ENCODE data around the gene SLC35F6. TPM values are rescaled to one million over a fixed set of nuclear protein-coding genes. Genes with fewer than 3 reads are reported as not detected.

SLC35F6 gene
- total RNA-seq, 2 experiments from 2014 or later: 10.4 to 15.0 TPM

- intact Hi-C loops (cut with micrococcal nuclease; ENCODE audit: unreplicated experiment): no loop called here
- Histone ChIP-seq H2AFZ (ENCODE audit: low read length) (no peak overlapping the region), H3K4me1 (ENCODE audit: insufficient read depth, low read length, poor library complexity, severe bottlenecking) (peaks cover 11% of the 10 kb centered on the region), H4K20me1 (ENCODE audit: insufficient read depth, low read length) (no peaks in the 10 kb centered on the region), H3K4me2 (ENCODE audit: low read length) (no peak overlapping the region), H3K9me2 (ENCODE audit: insufficient read depth, low read length) (no peaks in the 10 kb centered on the region), H3K4me3 (ENCODE audit: low read depth, low read length, poor library complexity, severe bottlenecking) (no peak overlapping the region), H3K36me3 (ENCODE audit: insufficient read depth, low read length) (no peaks in the 10 kb centered on the region; the same call in 1 of the 2 replicates), H3K27ac (ENCODE audit: low read depth, low read length, poor library complexity, severe bottlenecking) (no peak overlapping the region), H3K79me2 (ENCODE audit: insufficient read depth, low read depth, low read length) (peaks cover 3% of the 10 kb centered on the region; the same call in 1 of the 2 replicates), H3K9me3 (ENCODE audit: low read length) (no peaks in the 10 kb centered on the region)
- ChIA-PET POLR2A (interaction anchor here (0.5 kb wide), 1 partner anchor 1009 kb away, joined by 3 read pairs; no protein-coding TSS in a partner anchor), CTCF (ENCODE audit: unreplicated experiment) (no interaction called here)
- no TSS peak for BruUV-seq (replicated peaks)
- TF ChIP-seq EZH2phosphoT487 (IDR thresholded peaks at IDR 0.05; ENCODE audit: borderline replicate concordance, low read depth, low read length): no peak
- TF ChIP-seq CTCF (conservative IDR thresholded peaks at IDR 0.05; ENCODE audit: low read length): no peak
- DNase-seq (ENCODE audit: low spot score): no peak
Observed at GRCh38 chr2:26768759-26769088, 4.6 kb downstream of the SLC35F6 start.

GRCh38 chr2:26769089-26769761 lies 5.1 kb downstream of the SLC35F6 start:
- H3K4me2 ChIP-seq (ENCODE audit: low read length): no peak overlapping the region
- H3K79me2 ChIP-seq (ENCODE audit: insufficient read depth, low read depth, low read length): peaks cover 3% of the 10 kb centered on the region; the same call in 1 of the 2 replicates
- H3K4me1 ChIP-seq (ENCODE audit: insufficient read depth, low read length, poor library complexity, severe bottlenecking): peaks cover 11% of the 10 kb centered on the region
- no peak overlapping the region for H3K27ac ChIP-seq (ENCODE audit: low read depth, low read length, poor library complexity, severe bottlenecking)
- no peak for TF ChIP-seq EZH2phosphoT487 (IDR thresholded peaks at IDR 0.05; ENCODE audit: borderline replicate concordance, low read depth, low read length)
- no peak for TF ChIP-seq CTCF (conservative IDR thresholded peaks at IDR 0.05; ENCODE audit: low read length)
- BruUV-seq (replicated peaks): no TSS peak
- H3K9me3 ChIP-seq (ENCODE audit: low read length): no peaks in the 10 kb centered on the region
- no peak for DNase-seq (ENCODE audit: low spot score)
- ChIA-PET POLR2A (no interaction called here), CTCF (ENCODE audit: unreplicated experiment) (no interaction called here)
- intact Hi-C loops (cut with micrococcal nuclease; ENCODE audit: unreplicated experiment): no loop called here
- H3K36me3 ChIP-seq (ENCODE audit: insufficient read depth, low read length): no peaks in the 10 kb centered on the region; the same call in 1 of the 2 replicates
- no peaks in the 10 kb centered on the region for H3K9me2 ChIP-seq (ENCODE audit: insufficient read depth, low read length)
- no peak overlapping the region for H2AFZ ChIP-seq (ENCODE audit: low read length)
- no peaks in the 10 kb centered on the region for H4K20me1 ChIP-seq (ENCODE audit: insufficient read depth, low read length)
- no peak overlapping the region for H3K4me3 ChIP-seq (ENCODE audit: low read depth, low read length, poor library complexity, severe bottlenecking)

GRCh38 chr2:26770986-26771586 lies 7.0 kb downstream of the SLC35F6 start:
- DNase-seq (ENCODE audit: low spot score): peak; percentile 44
- H3K9me3 ChIP-seq (ENCODE audit: low read length): no peaks in the 10 kb centered on the region
- H3K4me1 ChIP-seq (ENCODE audit: insufficient read depth, low read length, poor library complexity, severe bottlenecking): no peaks in the 10 kb centered on the region
- ChIA-PET POLR2A (interaction anchor here (0.7 kb wide), 1 partner anchor 447 kb away, joined by 3 read pairs; no protein-coding TSS in a partner anchor), CTCF (ENCODE audit: unreplicated experiment) (no interaction called here)
- TF ChIP-seq CTCF (conservative IDR thresholded peaks at IDR 0.05; ENCODE audit: low read length): peak; percentile 71
- no peak for TF ChIP-seq EZH2phosphoT487 (IDR thresholded peaks at IDR 0.05; ENCODE audit: borderline replicate concordance, low read depth, low read length)
- H3K9me2 ChIP-seq (ENCODE audit: insufficient read depth, low read length): no peaks in the 10 kb centered on the region
- no peak overlapping the region for H3K4me3 ChIP-seq (ENCODE audit: low read depth, low read length, poor library complexity, severe bottlenecking)
- H3K36me3 ChIP-seq (ENCODE audit: insufficient read depth, low read length): peaks cover 9% of the 10 kb centered on the region; the same call in 1 of the 2 replicates
- H3K27ac ChIP-seq (ENCODE audit: low read depth, low read length, poor library complexity, severe bottlenecking): no peak overlapping the region
- no peak overlapping the region for H2AFZ ChIP-seq (ENCODE audit: low read length)
- H3K79me2 ChIP-seq (ENCODE audit: insufficient read depth, low read depth, low read length): no peaks in the 10 kb centered on the region
- no TSS peak for BruUV-seq (replicated peaks)
- no peaks in the 10 kb centered on the region for H4K20me1 ChIP-seq (ENCODE audit: insufficient read depth, low read length)
- intact Hi-C loops (cut with micrococcal nuclease; ENCODE audit: unreplicated experiment): no loop called here
- H3K4me2 ChIP-seq (ENCODE audit: low read length): no peak overlapping the region
